SU-DHL-6 (cell line): ENCODE results near the gene WWOX.

Experiments used
- CTCF ChIP-seq: fragments of 200-600 bp; sonication (generic); IDR thresholded peaks from one replicate; pipeline ENCODE4 v1.5.1; 2017; ENCODE audit warnings: antibody characterized with exemption, mild to moderate bottlenecking, low read length, moderate library complexity; ENCODE audit not compliant: insufficient read depth, poor library complexity, severe bottlenecking
- EZH2phosphoT487 ChIP-seq: fragments of 200-600 bp; sonication (generic), shearing (Covaris generic); conservative IDR thresholded peaks from 2 replicates; pipeline ENCODE4 v1.6.1; 2018; ENCODE audit warnings: mild to moderate bottlenecking, antibody characterized with exemption, low read length, moderate library complexity, mixed read lengths

- TF ChIP-seq CTCF: no peak
- no peak for TF ChIP-seq EZH2phosphoT487
Observed at GRCh38 chr16:78504401-78504851, 405.0 kb downstream of the WWOX start.
